OCI-LY7 (cell line): ENCODE results near the gene NPB. TPM values are rescaled to one million over a fixed set of nuclear protein-coding genes. Genes with fewer than 3 reads are reported as not detected.

ENCODE experiments used
- BruUV-seq: library from RNA; stranded (reverse); fragments of 400-500 nt; replicated peaks from 2 replicates; lab custom pipeline; 2021; lab: Mats Ljungman, UMichigan
- CTCF ChIA-PET: fragments of 300-600 bp; sonication (Branson Sonifier 250); formaldehyde crosslinking; loops from one replicate; lab custom pipeline; 2022; ENCODE audit warnings: antibody characterized with exemption; ENCODE audit not compliant: unreplicated experiment; lab: Charles Lee
- POLR2A ChIA-PET: fragments of 300-600 bp; sonication (Branson Sonifier 250); formaldehyde crosslinking; loops from one replicate; lab custom pipeline; 2022; ENCODE audit warnings: antibody characterized with exemption; lab: Charles Lee
- DNase-seq: peaks from one replicate; pipeline ENCODE4 v3.0.0-alpha.2; 2015; ENCODE audit warnings: low spot score
- H2AFZ ChIP-seq: fragments of 200-600 bp; sonication (generic), shearing (Covaris generic); 2 replicates; pipeline ENCODE4 v1.6.1; 2014; ENCODE audit warnings: mild to moderate bottlenecking, antibody characterized with exemption, low read length, moderate library complexity
- H3K27ac ChIP-seq: fragments of 200-600 bp; sonication (generic); 2 replicates; pipeline ENCODE4 v1.5.1; 2014; ENCODE audit warnings: mixed run types, low read depth, mild to moderate bottlenecking, moderate library complexity, low read length, inconsistent platforms; ENCODE audit not compliant: poor library complexity, severe bottlenecking
- H3K36me3 ChIP-seq: fragments of 200-600 bp; sonication (generic); 2 replicates; pipeline ENCODE4 v1.6.1; 2014; ENCODE audit warnings: mild to moderate bottlenecking, antibody characterized with exemption, low read length, moderate library complexity, mixed read lengths; ENCODE audit not compliant: insufficient read depth
- H3K4me1 ChIP-seq: fragments of 200-600 bp; sonication (generic); 2 replicates; pipeline ENCODE4 v1.5.1; 2014; ENCODE audit warnings: mild to moderate bottlenecking, low read length; ENCODE audit not compliant: insufficient read depth, poor library complexity, severe bottlenecking
- H3K4me2 ChIP-seq: fragments of 200-600 bp; sonication (generic); 2 replicates; pipeline ENCODE4 v1.6.1; 2014; ENCODE audit warnings: mild to moderate bottlenecking, low read length
- H3K4me3 ChIP-seq: fragments of 200-600 bp; sonication (generic); 2 replicates; pipeline ENCODE4 v1.5.1; 2014; ENCODE audit warnings: mild to moderate bottlenecking, low read depth, low read length; ENCODE audit not compliant: poor library complexity, severe bottlenecking
- H3K79me2 ChIP-seq: fragments of 200-600 bp; sonication (generic); 2 replicates; pipeline ENCODE4 v1.6.1; 2016; ENCODE audit warnings: low read depth, mild to moderate bottlenecking, low read length, moderate library complexity, mixed read lengths; ENCODE audit not compliant: insufficient read depth
- H3K9me2 ChIP-seq: fragments of 200-600 bp; sonication (generic); 2 replicates; pipeline ENCODE4 v1.6.1; 2016; ENCODE audit warnings: mild to moderate bottlenecking, low read length, mixed read lengths; ENCODE audit not compliant: insufficient read depth
- H3K9me3 ChIP-seq: fragments of 200-600 bp; sonication (generic); 2 replicates; pipeline ENCODE4 v1.6.1; 2014; ENCODE audit warnings: mild to moderate bottlenecking, mixed run types, low read length, mixed read lengths
- H4K20me1 ChIP-seq: fragments of 200-600 bp; sonication (generic); 2 replicates; pipeline ENCODE4 v1.6.1; 2014; ENCODE audit warnings: mild to moderate bottlenecking, antibody characterized with exemption, low read length, moderate library complexity, mixed read lengths; ENCODE audit not compliant: insufficient read depth
- EZH2phosphoT487 ChIP-seq: fragments of 200-600 bp; sonication (generic); IDR thresholded peaks from 2 replicates; pipeline ENCODE4 v1.6.1; 2018; ENCODE audit warnings: low read depth, borderline replicate concordance, mild to moderate bottlenecking, mixed run types, antibody characterized with exemption, low read length, moderate library complexity, mixed read lengths
- intact Hi-C: fragments of 100-400 bp; cut with micrococcal nuclease; formaldehyde crosslinking; loops from one replicate; pipeline ENCODE4 v1.10.0; 2022; ENCODE audit not compliant: unreplicated experiment
- total RNA-seq, 2 experiments: library from RNA; depleted of rRNA in 1 of 2; stranded (reverse); fragments of >200 nt in 1 of 2; shearing (Covaris generic) in 1 of 2; gene quantifications; 2 replicates each; pipeline ENCODE4 v1.2.3, GENCODE V29; 2014 to 2022
- TF ChIP-seq, protein P1 (sequence below): fragments of 200-600 bp; sonication (generic); conservative IDR thresholded peaks from 2 replicates; pipeline ENCODE4 v1.5.1; 2014; ENCODE audit warnings: mild to moderate bottlenecking, antibody characterized with exemption, low read length, moderate library complexity, mixed read lengths

Gene NPB
- total RNA-seq, 2 experiments from 2014 or later = 2.8 to 3.2 TPM

DNA sequence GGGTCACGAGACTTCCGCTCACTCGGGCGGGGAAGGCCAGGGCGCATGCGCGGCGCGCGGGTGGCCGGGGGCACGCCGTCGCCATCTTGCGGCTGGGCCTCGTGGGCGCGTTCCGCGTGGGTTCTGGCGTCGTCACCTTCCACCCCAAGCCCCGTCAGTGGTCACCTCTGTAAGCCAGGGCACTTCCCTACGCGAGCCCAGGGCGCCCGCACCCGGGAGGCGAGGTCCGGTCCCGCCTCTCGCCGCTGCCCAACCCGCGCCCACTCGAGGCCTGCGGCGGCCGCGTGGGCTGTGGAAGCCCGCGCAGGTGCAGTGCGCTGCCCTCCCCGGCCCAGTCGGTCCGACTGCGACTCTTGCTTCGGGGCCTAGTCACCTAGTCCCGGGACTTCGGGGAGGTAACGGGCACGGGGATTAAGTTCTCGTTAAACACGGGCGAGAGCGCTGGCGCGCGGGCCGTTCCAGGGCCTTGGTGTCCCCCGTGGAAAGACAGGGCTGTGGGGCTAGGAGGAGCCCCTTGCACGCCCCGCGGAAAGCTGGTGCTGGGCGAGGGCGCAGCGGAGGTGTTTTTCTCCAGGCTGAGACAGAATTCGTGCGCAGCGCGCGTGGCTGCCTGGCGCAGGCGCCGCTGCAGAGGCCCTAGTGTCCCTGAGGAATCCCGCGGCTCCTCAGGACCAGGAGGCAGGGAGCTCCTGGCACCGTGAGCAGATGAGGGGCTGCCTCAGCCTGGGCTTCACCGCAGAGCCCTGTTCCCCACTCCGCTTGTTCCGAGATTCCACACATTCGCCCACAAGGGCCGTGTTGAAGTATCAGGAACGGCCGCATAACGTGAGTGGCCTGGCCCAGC, 30.4 kb upstream of the NPB start:
- Histone ChIP-seq H2AFZ (peak overlapping the region; percentile 17; the same call in 1 of the 2 replicates), H3K4me2 (peak overlapping the region; percentile 78), H3K9me2 (no peaks in the 10 kb centered on the region), H3K79me2 (peaks cover 31% of the 10 kb centered on the region), H4K20me1 (no peaks in the 10 kb centered on the region), H3K9me3 (no peaks in the 10 kb centered on the region), H3K4me1 (peaks cover 64% of the 10 kb centered on the region), H3K4me3 (peak overlapping the region; percentile 97), H3K27ac (peak overlapping the region; percentile 84), H3K36me3 (peaks cover 45% of the 10 kb centered on the region)
- BruUV-seq = TSS peak; percentile 79
- CTCF ChIA-PET = no interaction called here
- TF ChIP-seq, protein P1, sequence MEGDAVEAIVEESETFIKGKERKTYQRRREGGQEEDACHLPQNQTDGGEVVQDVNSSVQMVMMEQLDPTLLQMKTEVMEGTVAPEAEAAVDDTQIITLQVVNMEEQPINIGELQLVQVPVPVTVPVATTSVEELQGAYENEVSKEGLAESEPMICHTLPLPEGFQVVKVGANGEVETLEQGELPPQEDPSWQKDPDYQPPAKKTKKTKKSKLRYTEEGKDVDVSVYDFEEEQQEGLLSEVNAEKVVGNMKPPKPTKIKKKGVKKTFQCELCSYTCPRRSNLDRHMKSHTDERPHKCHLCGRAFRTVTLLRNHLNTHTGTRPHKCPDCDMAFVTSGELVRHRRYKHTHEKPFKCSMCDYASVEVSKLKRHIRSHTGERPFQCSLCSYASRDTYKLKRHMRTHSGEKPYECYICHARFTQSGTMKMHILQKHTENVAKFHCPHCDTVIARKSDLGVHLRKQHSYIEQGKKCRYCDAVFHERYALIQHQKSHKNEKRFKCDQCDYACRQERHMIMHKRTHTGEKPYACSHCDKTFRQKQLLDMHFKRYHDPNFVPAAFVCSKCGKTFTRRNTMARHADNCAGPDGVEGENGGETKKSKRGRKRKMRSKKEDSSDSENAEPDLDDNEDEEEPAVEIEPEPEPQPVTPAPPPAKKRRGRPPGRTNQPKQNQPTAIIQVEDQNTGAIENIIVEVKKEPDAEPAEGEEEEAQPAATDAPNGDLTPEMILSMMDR = peak; percentile 59
- no peak for TF ChIP-seq EZH2phosphoT487
- POLR2A ChIA-PET = interaction anchor here (1.0 to 1.7 kb wide), 3 partner anchors 19 to 41 kb away, joined by 3 to 11 read pairs (median 4); no protein-coding TSS in a partner anchor
- DNase-seq = peak; percentile 96
- intact Hi-C loops = loop anchor here (2.0 to 5.0 kb wide), 5 partner anchors 19 to 354 kb away; partner anchors contain the start of genes ALYREF, ANAPC11, DCXR and MAFG

- Histone ChIP-seq H3K79me2 (0 out of 2 replicates have a peak, but pooled peaks cover 5% of the 10 kb centered on the region), H4K20me1 (no peaks in the 10 kb centered on the region), H3K4me3 (no peak overlapping the region), H3K27ac (no peak overlapping the region), H2AFZ (no peak overlapping the region), H3K9me3 (no peaks in the 10 kb centered on the region), H3K36me3 (peaks cover 63% of the 10 kb centered on the region), H3K4me1 (peaks cover 24% of the 10 kb centered on the region), H3K9me2 (no peaks in the 10 kb centered on the region), H3K4me2 (no peak overlapping the region)
- DNase-seq = no peak
- ChIA-PET POLR2A (interaction anchor here (0.7 kb wide), 1 partner anchor 267 kb away, joined by 4 read pairs; no protein-coding TSS in a partner anchor), CTCF (no interaction called here)
- intact Hi-C loops = no loop called here
- no peak for TF ChIP-seq EZH2phosphoT487
- TF ChIP-seq, protein P1 = no peak
- BruUV-seq = no TSS peak
Measured at GRCh38 chr17:81877569-81877968, 24.5 kb upstream of the NPB start.
